Mesodermal cell (in vitro differentiated cells): ENCODE results near the gene TMEM255A.

Experiments
- H3K27ac ChIP-seq: 2 replicates; pipeline ENCODE4 v1.7.0; 2013; ENCODE audit warnings: mild to moderate bottlenecking, low read depth, low read length, moderate library complexity; ENCODE audit not compliant: severe bottlenecking
- H3K36me3 ChIP-seq: 2 replicates; pipeline ENCODE4 v1.7.1; 2013; ENCODE audit warnings: mild to moderate bottlenecking, low read length, moderate library complexity; ENCODE audit not compliant: control insufficient read depth, insufficient read depth
- H3K4me1 ChIP-seq: one replicate; pipeline ENCODE4 v1.7.1; 2013; ENCODE audit warnings: mild to moderate bottlenecking, low read length; ENCODE audit not compliant: insufficient read depth, control insufficient read depth, poor library complexity, severe bottlenecking
- H3K4me3 ChIP-seq: 2 replicates; pipeline ENCODE4 v1.7.0; 2013; ENCODE audit warnings: low read length, control low read depth, mild to moderate bottlenecking; ENCODE audit not compliant: insufficient read depth, poor library complexity, severe bottlenecking; ENCODE audit errors: extremely low read depth
- H3K9me3 ChIP-seq: 2 replicates; pipeline ENCODE4 v1.7.1; 2013; ENCODE audit warnings: mild to moderate bottlenecking, low read length, moderate library complexity; ENCODE audit not compliant: control insufficient read depth
- WGBS, 2 experiments: methylation state at CpG; one replicate each; pipeline ENCODE4 v1.1.5; 2013; ENCODE audit warnings: missing lambda C conversion rate in 2 of 2; ENCODE audit not compliant: insufficient coverage in 2 of 2; 5-methylcytosine and 5-hydroxymethylcytosine counted together

The TMEM255A gene

DNA sequence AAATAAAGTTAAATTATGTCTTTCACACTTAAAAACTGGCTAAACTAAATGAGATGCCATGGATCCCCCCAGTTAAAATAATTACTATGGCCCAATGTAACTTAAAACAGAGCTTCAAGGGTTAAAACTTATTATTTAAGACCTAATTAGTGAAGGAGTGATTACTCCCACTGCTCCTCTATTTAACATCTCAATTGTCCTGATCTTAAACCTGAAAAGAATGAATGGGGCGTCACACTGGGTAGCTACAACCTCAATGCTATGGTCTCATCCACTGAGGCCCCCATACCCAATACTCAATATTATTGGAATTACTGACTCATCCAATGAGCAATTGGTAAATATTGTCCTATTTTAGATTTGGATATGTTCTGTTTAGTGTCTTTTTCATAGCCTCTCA is 21.1 kb upstream of the TMEM255A start:
- Histone ChIP-seq H3K9me3 (peaks cover 6% of the 10 kb centered on the region), H3K4me1 (no peaks in the 10 kb centered on the region), H3K27ac (no peak overlapping the region), H3K36me3 (no peaks in the 10 kb centered on the region), H3K4me3 (no peak overlapping the region)
- WGBS, 2 experiments = no CpG with 5 or more reads among the region's 1 CpG

DNA sequence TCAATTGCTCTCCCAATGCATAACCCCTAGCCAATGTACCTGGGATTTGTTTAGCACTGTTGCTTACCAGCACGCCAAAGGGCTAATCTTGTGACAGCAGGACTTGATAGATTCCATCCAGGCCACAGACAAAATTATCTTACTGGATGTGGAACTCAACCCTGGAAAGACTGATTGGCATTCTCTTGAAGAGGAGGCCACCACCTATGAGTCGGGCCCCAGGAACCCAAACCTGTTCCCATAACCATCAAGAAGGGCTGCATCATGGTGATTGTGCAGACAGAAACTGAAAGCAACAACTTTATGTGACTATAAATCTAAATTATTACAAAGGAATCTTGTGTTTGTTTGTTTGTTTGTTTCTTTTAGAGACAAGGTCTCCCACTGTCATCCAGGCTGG is 19.9 kb upstream of the TMEM255A start:
- H3K27ac ChIP-seq = no peak overlapping the region
- no CpG with 5 or more reads among the region's 2 CpGs for WGBS, 2 experiments
- H3K4me3 ChIP-seq = no peak overlapping the region
- H3K4me1 ChIP-seq = no peaks in the 10 kb centered on the region
- no peaks in the 10 kb centered on the region for H3K36me3 ChIP-seq
- no peaks in the 10 kb centered on the region for H3K9me3 ChIP-seq

DNA sequence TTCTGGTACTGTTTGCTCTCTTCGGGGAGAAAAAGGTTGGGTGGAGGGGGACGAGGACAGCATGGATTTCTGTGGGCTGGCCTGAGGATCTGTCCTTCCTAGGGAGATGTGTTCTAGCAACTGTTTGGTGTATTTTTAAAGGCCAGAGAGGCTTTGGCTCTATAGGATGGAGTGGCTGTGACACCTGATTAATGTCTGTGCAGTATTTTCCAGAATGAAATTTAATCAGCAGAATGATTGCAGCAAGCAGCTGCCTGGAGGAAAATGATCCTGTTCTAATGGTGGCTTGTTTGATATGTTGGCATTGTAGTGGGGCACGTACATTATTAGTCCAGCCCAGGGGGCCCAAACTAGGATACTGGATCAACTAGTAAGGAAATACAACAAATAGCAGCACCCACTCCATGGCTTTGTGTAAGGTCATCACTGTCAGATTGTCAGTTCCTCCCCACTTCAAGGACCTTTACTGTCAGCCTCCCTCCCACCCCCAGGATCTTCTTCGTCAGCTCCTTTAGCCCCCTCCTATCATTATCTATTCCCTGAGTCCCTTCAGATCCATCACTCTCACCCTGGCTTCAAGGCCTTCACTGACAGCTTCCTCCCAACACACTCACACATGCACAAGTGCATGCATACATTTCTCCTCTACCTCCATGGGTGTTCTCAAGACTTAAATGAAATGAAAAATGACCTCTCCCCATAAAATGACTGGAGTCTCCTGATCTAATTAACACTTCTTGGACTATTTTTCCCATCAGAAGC is 10.4 kb upstream of the TMEM255A start:
- no peaks in the 10 kb centered on the region for H3K36me3 ChIP-seq
- H3K27ac ChIP-seq = no peak overlapping the region
- 36% methylated on average over 2 of the region's 4 CpGs; no CpG with 5 or more reads in 1 of the 2 experiments for WGBS, 2 experiments
- no peak overlapping the region for H3K4me3 ChIP-seq
- H3K9me3 ChIP-seq = no peaks in the 10 kb centered on the region
- no peaks in the 10 kb centered on the region for H3K4me1 ChIP-seq

DNA sequence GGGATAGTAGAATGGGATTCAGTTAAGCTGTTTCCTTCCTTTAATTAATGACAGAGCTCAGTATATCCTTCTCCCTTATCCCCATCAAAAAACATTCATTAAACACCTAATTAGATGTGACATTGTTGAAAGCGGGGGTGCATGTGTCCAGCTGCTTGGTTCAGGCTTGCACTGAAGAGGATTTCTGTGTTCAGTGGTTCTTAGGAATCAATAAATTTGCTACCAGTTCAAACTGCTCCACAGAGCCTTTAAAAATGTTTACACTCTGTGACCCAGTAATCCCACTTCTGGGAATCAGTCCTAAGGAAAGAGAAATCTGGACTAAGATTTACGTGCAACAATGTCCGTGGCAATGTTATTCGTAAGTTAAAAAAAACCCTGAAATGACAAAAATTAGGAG is 7.2 kb upstream of the TMEM255A start:
- Histone ChIP-seq H3K9me3 (no peaks in the 10 kb centered on the region), H3K4me3 (no peak overlapping the region), H3K27ac (no peak overlapping the region), H3K36me3 (no peaks in the 10 kb centered on the region), H3K4me1 (no peaks in the 10 kb centered on the region)
- WGBS, 2 experiments = no CpG with 5 or more reads among the region's 4 CpGs

DNA sequence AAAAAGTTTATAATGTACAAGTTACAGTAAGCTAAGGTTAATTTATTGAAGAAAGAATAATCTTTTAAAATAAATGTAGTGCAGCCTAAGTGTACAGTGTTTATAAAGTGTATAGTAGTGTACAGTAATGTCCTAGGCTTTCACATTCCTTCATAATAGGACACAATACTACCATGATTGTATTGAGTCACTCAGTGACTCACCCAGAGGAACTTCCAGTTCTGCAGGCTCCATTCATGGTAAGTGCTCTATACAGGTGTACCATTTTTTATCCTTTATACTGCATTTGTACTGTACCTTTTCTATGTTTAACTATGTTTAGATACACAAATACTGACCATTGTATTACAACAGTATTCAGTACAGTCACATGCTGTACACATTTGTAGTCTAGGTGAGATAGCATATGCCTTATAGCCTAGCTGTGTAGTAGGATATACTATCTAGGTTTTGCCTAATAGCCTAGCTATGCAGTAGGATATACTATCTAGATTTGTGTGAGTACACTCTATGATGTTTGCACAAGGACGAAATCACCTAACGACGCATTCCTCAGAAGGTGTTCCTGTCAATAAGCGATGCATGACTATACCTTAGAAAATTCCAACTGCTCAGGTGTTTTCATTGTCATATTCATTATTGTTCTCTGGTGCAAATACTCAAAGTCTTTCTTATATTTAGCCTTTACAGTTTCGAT is 5.5 kb upstream of the TMEM255A start:
- Histone ChIP-seq H3K4me1 (no peaks in the 10 kb centered on the region), H3K9me3 (no peaks in the 10 kb centered on the region), H3K36me3 (no peaks in the 10 kb centered on the region), H3K4me3 (no peak overlapping the region), H3K27ac (no peak overlapping the region)
- 79% methylated on average over 4 of the region's 5 CpGs; no CpG with 5 or more reads in 1 of the 2 experiments for WGBS, 2 experiments

DNA sequence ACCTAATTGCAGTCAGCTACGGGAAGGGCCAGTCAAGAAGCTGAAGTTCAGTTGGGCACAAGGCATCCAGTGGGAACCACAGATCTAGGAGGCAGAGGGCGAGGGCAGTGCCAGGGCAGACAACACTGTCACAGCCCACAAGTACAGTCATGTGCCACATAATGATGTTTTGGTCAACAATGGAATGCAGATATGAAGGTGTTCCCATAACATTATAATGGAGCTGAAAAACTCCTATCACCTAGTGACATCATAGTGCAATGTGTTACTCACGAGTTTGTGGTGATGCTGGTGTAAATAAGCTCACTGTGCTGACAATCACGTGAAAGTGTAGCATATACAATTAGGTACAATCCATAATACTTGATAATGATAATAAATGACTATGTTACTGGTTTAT is 4.5 kb upstream of the TMEM255A start:
- H3K9me3 ChIP-seq = no peaks in the 10 kb centered on the region
- H3K27ac ChIP-seq = no peak overlapping the region
- no peaks in the 10 kb centered on the region for H3K36me3 ChIP-seq
- H3K4me1 ChIP-seq = no peaks in the 10 kb centered on the region
- no CpG with 5 or more reads among the region's 4 CpGs for whole genome bisulfite sequencing, 2 experiments
- H3K4me3 ChIP-seq = no peak overlapping the region

DNA sequence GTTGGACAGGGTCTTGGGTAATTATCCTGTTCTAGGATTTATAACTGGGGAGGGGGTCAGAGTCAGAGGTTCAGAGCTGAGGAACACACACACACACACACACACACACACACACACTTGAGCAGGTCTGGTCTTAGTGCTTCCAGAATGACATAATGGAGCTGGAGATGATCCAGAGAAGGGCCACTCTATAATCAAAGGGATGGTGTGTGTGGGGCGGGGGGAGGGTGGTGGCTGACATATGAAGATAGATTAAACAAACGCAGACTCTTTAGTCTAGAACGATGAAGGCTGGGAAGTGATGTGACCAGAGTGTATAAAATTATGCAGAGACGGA is 434 bp upstream of the TMEM255A start:
- Histone ChIP-seq H3K4me3 (no peak overlapping the region), H3K9me3 (no peaks in the 10 kb centered on the region), H3K4me1 (no peaks in the 10 kb centered on the region), H3K27ac (no peak overlapping the region), H3K36me3 (no peaks in the 10 kb centered on the region)
- WGBS, 2 experiments = no CpG with 5 or more reads among the region's 4 CpGs

DNA sequence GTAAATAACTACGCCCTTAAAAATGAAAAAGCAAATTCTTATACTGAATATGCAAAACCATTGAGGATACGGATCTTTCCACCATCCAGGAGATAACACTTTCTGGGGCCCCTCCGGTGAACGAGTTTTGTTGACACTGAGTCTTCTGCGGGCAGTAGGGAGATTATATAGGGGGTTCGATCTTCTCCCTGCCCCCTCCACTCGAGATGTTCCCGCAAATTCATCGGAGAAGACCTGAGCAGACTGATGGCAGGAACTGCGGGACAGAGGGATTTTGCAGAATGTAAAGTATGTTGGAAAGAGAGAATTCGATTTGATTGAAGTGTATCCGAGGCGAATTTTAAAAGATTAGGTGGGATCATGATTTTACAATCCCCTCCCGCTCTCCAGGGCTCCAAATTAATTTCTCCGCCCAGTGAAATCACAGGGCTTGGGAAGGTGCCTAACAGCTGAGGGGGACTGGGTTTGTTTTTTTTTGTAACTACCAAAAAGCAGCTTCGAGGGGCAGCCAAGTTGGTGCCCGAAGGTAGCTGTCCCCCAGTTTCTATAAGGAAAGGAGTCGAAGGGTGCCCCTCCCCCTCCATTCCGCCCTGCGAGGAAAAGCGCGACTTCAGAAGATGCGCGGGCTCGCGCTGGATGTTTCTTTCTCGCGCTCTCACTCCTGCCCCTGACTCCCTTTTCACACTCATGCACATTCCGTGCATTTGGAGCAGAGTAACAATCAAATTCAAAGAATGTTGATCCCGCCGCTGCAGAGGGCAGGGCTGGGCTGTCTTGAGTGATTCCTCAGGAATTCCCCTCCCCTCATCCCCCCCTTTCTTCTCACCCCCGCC is 1.2 kb downstream of the TMEM255A start:
- WGBS, 2 experiments = 0% methylated on average over 2 of the region's 32 CpGs; no CpG with 5 or more reads in 1 of the 2 experiments
- peak overlapping the region; percentile 36 for H3K4me3 ChIP-seq
- no peaks in the 10 kb centered on the region for H3K36me3 ChIP-seq
- H3K9me3 ChIP-seq = no peaks in the 10 kb centered on the region
- H3K4me1 ChIP-seq = no peaks in the 10 kb centered on the region
- no peak overlapping the region for H3K27ac ChIP-seq

DNA sequence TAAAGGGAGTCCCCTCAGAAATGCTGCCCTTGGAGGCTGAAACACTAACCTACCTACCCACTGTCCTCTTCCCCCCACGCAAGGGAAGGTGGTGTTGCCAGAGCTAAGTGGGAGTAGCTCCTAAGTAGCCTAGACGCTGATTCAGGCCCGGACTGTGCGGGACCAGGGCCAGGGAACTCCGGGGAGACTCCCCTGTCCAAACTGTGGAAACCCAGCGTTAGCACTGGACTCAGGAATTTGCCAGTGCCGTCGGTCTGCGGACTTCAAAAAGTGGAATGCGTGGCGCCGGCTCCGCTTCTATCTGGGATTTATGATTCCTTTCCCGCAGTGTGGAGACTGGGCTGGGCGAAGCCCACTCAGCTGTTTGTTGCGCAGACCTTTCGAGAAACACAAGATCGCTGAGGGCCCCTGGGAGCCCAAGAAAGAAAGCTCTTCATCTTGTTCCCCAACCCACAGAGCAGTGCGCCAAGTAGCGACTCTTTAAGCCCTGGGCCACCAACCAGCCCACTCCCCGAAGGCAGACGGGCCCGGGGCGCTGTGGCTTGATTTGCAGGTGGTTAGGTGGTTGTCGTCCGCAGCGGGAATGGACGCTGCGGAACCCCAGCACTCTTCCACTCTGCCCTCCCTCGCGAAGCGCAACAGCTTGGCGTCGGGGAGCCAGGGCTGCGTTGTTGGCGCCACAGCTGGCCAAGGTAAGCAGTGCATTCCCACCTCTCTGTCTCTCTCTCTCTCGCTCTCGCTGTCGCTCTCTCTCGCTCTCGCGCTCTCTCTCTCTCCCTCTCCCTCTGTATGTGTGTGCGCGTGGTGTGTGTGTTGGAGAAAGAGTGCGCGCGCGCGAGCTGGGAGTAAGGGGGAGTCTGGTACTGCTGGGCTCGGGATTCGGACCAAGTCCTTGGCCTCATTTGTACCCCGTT is 2.0 kb downstream of the TMEM255A start:
- no peaks in the 10 kb centered on the region for H3K9me3 ChIP-seq
- no peaks in the 10 kb centered on the region for H3K4me1 ChIP-seq
- H3K27ac ChIP-seq = no peak overlapping the region
- H3K36me3 ChIP-seq = no peaks in the 10 kb centered on the region
- 0 to 3% methylated on average over 1 to 8 of the region's 52 CpGs for WGBS, 2 experiments
- H3K4me3 ChIP-seq = peak overlapping the region; percentile 36

DNA sequence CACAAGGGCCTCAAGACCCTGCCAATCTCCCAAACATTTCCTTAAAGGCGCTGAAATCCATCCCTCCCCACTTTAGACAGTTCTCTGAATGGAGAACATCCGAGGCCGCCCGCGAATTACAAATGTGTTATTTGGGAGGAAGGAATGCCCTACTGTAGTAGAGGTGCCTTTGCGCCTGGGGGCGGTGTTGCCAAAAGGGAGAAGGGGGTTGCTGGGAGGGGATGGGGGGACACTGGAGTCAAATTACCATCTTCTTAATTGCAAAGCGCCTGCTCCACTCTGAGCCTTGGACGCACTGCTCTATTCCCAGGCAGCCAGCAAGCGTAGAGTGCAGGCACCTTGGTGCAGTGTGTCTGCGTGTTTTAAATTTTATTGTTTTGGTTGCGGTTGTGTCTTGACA is 2.7 kb downstream of the TMEM255A start:
- 0% methylated on average over 2 of the region's 12 CpGs; no CpG with 5 or more reads in 1 of the 2 experiments for WGBS, 2 experiments
- Histone ChIP-seq H3K36me3 (no peaks in the 10 kb centered on the region), H3K4me3 (no peak overlapping the region), H3K9me3 (no peaks in the 10 kb centered on the region), H3K27ac (no peak overlapping the region), H3K4me1 (no peaks in the 10 kb centered on the region)
